Germinal center (tissue), 1 donor: ENCODE measurements around the gene C1orf115.
"Not testable (repeated sequence)": the region's sequence is repeated elsewhere in the genome, so short reads cannot be mapped to it uniquely, and the experiment has no call there.

Source experiments
- DNase-seq: peaks from one replicate; pipeline ENCODE4 v3.0.0; 2012; ENCODE audit warnings: mixed read lengths, low spot score

The C1orf115 gene

GRCh38 chr1:220690140-220691052 lies at the start of gene C1orf115:
TSS of gene C1orf115 (plus strand) at chr1:220690363. CDS start at chr1:220690403, 40 bp downstream.
- peak; percentile 93 for DNase-seq

- DNase-seq: no peak
These were observed 47.9 kb upstream of the C1orf115 start for GRCh38 chr1:220642285-220642684.

- DNase-seq: no peak
These were observed 37.2 kb upstream of the C1orf115 start for GRCh38 chr1:220652995-220653394.

GRCh38 chr1:220655509-220655908 lies 34.7 kb upstream of the C1orf115 start:
- no peak for DNase-seq

- DNase-seq: no peak
These were observed 34.0 kb upstream of the C1orf115 start for GRCh38 chr1:220655961-220656740.

GRCh38 chr1:220666349-220666748 lies 23.8 kb upstream of the C1orf115 start:
- DNase-seq: no peak

- no peak for DNase-seq
These were observed 21.2 kb upstream of the C1orf115 start for GRCh38 chr1:220669005-220669404.

GRCh38 chr1:220670365-220670764 lies 19.8 kb upstream of the C1orf115 start:
- no peak for DNase-seq

- DNase-seq: no peak
These were observed 16.2 kb upstream of the C1orf115 start for GRCh38 chr1:220673921-220674320.

- DNase-seq: no peak
These were observed 12.9 kb upstream of the C1orf115 start for GRCh38 chr1:220677251-220677650.

- DNase-seq: peak; percentile 53
These were observed 10.0 kb upstream of the C1orf115 start for GRCh38 chr1:220680085-220680687.

GRCh38 chr1:220681220-220681880 lies 8.8 kb upstream of the C1orf115 start:
- DNase-seq: no peak

- no peak for DNase-seq
These were observed 7.1 kb upstream of the C1orf115 start for GRCh38 chr1:220682901-220683576.

GRCh38 chr1:220683716-220684115 lies 6.4 kb upstream of the C1orf115 start:
- not testable (repeated sequence) for DNase-seq

GRCh38 chr1:220684890-220685289 lies 5.3 kb upstream of the C1orf115 start:
- no peak for DNase-seq

GRCh38 chr1:220685879-220686278 lies 4.3 kb upstream of the C1orf115 start:
- no peak for DNase-seq

GRCh38 chr1:220687809-220688208 lies 2.4 kb upstream of the C1orf115 start:
- no peak for DNase-seq

- DNase-seq: no peak
These were observed 497 bp upstream of the C1orf115 start for GRCh38 chr1:220689666-220690065.

GRCh38 chr1:220691053-220691684 lies 1.0 kb downstream of the C1orf115 start:
- no peak for DNase-seq

GRCh38 chr1:220692436-220693228 lies 2.5 kb downstream of the C1orf115 start:
- DNase-seq: no peak
